ENCODE data around the gene ZNF546.
"Not testable (repeated sequence)": the region's sequence is repeated elsewhere in the genome, so short reads cannot be mapped to it uniquely, and the experiment has no call there.

Gene ZNF546

GRCh38 chr19:39996811-39997637 lies at the start of gene ZNF546:
Gene ZNF546 (plus strand): TSS chr19:39997060. CDS start chr19:39998327, 1,267 bp downstream.
- Histone ChIP-seq H3K4me1 (ENCODE audit: control insufficient read depth in 2 of 2, insufficient read depth in 2 of 2, low read length in 2 of 2) (peaks cover 13 to 14% of the 10 kb centered on the region in 2 donors), H3K36me3 (ENCODE audit: control insufficient read depth in 2 of 2, insufficient read depth in 2 of 2, low read length in 2 of 2) (no peaks in the 10 kb centered on the region), H3K9me3 (ENCODE audit: control insufficient read depth in 2 of 2, low read length in 2 of 2) (no peaks in the 10 kb centered on the region), H3K27ac (ENCODE audit: low read depth in 2 of 2, low read length in 2 of 2) (peak within 1 kb of the TSS; percentile 73 to 81), H3K27me3 (ENCODE audit: control insufficient read depth in 2 of 2, insufficient read depth in 2 of 2, low read length in 2 of 2) (no peaks in the 10 kb centered on the region), H3K9ac (ENCODE audit: low read depth in 1 of 2, low read length in 2 of 2) (peak within 1 kb of the TSS; percentile 78 to 83), H3K4me3 (ENCODE audit: low read length in 2 of 2) (peak within 1 kb of the TSS; percentile 87 to 89)

GRCh38 chr19:39949026-39949747 lies 47.7 kb upstream of the ZNF546 start:
- no peak overlapping the region for H3K27ac ChIP-seq (ENCODE audit: low read depth in 2 of 2, low read length in 2 of 2)
- peaks cover 21 to 23% of the 10 kb centered on the region in 2 donors for H3K4me1 ChIP-seq (ENCODE audit: control insufficient read depth in 2 of 2, insufficient read depth in 2 of 2, low read length in 2 of 2)
- H3K9ac ChIP-seq (ENCODE audit: low read depth in 1 of 2, low read length in 2 of 2): no peak overlapping the region
- H3K4me3 ChIP-seq (ENCODE audit: low read length in 2 of 2): no peak overlapping the region
- H3K9me3 ChIP-seq (ENCODE audit: control insufficient read depth in 2 of 2, low read length in 2 of 2): no peaks in the 10 kb centered on the region
- no peaks in the 10 kb centered on the region for H3K27me3 ChIP-seq (ENCODE audit: control insufficient read depth in 2 of 2, insufficient read depth in 2 of 2, low read length in 2 of 2)
- no peaks in the 10 kb centered on the region for H3K36me3 ChIP-seq (ENCODE audit: control insufficient read depth in 2 of 2, insufficient read depth in 2 of 2, low read length in 2 of 2)

GRCh38 chr19:39951065-39951650 lies 45.7 kb upstream of the ZNF546 start:
- peak overlapping the region in 1 of 2 donors; percentile 16 for H3K27ac ChIP-seq (ENCODE audit: low read depth in 2 of 2, low read length in 2 of 2)
- H3K27me3 ChIP-seq (ENCODE audit: control insufficient read depth in 2 of 2, insufficient read depth in 2 of 2, low read length in 2 of 2): no peaks in the 10 kb centered on the region
- H3K9ac ChIP-seq (ENCODE audit: low read depth in 1 of 2, low read length in 2 of 2): no peak overlapping the region
- H3K4me3 ChIP-seq (ENCODE audit: low read length in 2 of 2): no peak overlapping the region
- peaks cover 10% of the 10 kb centered on the region in 2 donors for H3K4me1 ChIP-seq (ENCODE audit: control insufficient read depth in 2 of 2, insufficient read depth in 2 of 2, low read length in 2 of 2)
- no peaks in the 10 kb centered on the region for H3K9me3 ChIP-seq (ENCODE audit: control insufficient read depth in 2 of 2, low read length in 2 of 2)
- H3K36me3 ChIP-seq (ENCODE audit: control insufficient read depth in 2 of 2, insufficient read depth in 2 of 2, low read length in 2 of 2): no peaks in the 10 kb centered on the region

- Histone ChIP-seq H3K9ac (ENCODE audit: low read depth in 1 of 2, low read length in 2 of 2) (no peak overlapping the region), H3K4me1 (ENCODE audit: control insufficient read depth in 2 of 2, insufficient read depth in 2 of 2, low read length in 2 of 2) (peaks cover 8 to 10% of the 10 kb centered on the region in 2 donors), H3K27me3 (ENCODE audit: control insufficient read depth in 2 of 2, insufficient read depth in 2 of 2, low read length in 2 of 2) (no peaks in the 10 kb centered on the region), H3K4me3 (ENCODE audit: low read length in 2 of 2) (no peak overlapping the region), H3K9me3 (ENCODE audit: control insufficient read depth in 2 of 2, low read length in 2 of 2) (no peaks in the 10 kb centered on the region), H3K36me3 (ENCODE audit: control insufficient read depth in 2 of 2, insufficient read depth in 2 of 2, low read length in 2 of 2) (no peaks in the 10 kb centered on the region), H3K27ac (ENCODE audit: low read depth in 2 of 2, low read length in 2 of 2) (no peak overlapping the region)
Observed at GRCh38 chr19:39951686-39952085, 45.2 kb upstream of the ZNF546 start.

- no peaks in the 10 kb centered on the region for H3K36me3 ChIP-seq (ENCODE audit: control insufficient read depth in 2 of 2, insufficient read depth in 2 of 2, low read length in 2 of 2)
- no peak overlapping the region for H3K27ac ChIP-seq (ENCODE audit: low read depth in 2 of 2, low read length in 2 of 2)
- no peaks in the 10 kb centered on the region for H3K27me3 ChIP-seq (ENCODE audit: control insufficient read depth in 2 of 2, insufficient read depth in 2 of 2, low read length in 2 of 2)
- H3K4me3 ChIP-seq (ENCODE audit: low read length in 2 of 2): no peak overlapping the region
- peaks cover 6 to 10% of the 10 kb centered on the region in 2 donors for H3K4me1 ChIP-seq (ENCODE audit: control insufficient read depth in 2 of 2, insufficient read depth in 2 of 2, low read length in 2 of 2)
- no peak overlapping the region for H3K9ac ChIP-seq (ENCODE audit: low read depth in 1 of 2, low read length in 2 of 2)
- H3K9me3 ChIP-seq (ENCODE audit: control insufficient read depth in 2 of 2, low read length in 2 of 2): no peaks in the 10 kb centered on the region
Observed at GRCh38 chr19:39953915-39954314, 42.9 kb upstream of the ZNF546 start.

- H3K4me3 ChIP-seq (ENCODE audit: low read length in 2 of 2); H3K27me3 ChIP-seq (ENCODE audit: control insufficient read depth in 2 of 2, insufficient read depth in 2 of 2, low read length in 2 of 2); H3K9me3 ChIP-seq (ENCODE audit: control insufficient read depth in 2 of 2, low read length in 2 of 2); H3K9ac ChIP-seq (ENCODE audit: low read depth in 1 of 2, low read length in 2 of 2); H3K27ac ChIP-seq (ENCODE audit: low read depth in 2 of 2, low read length in 2 of 2); H3K36me3 ChIP-seq (ENCODE audit: control insufficient read depth in 2 of 2, insufficient read depth in 2 of 2, low read length in 2 of 2); H3K4me1 ChIP-seq (ENCODE audit: control insufficient read depth in 2 of 2, insufficient read depth in 2 of 2, low read length in 2 of 2): not testable (repeated sequence)
Observed at GRCh38 chr19:39957886-39958285, 39.0 kb upstream of the ZNF546 start.

GRCh38 chr19:39958942-39959341 lies 37.9 kb upstream of the ZNF546 start:
- not testable (repeated sequence) for H3K4me3 ChIP-seq (ENCODE audit: low read length in 2 of 2); H3K9me3 ChIP-seq (ENCODE audit: control insufficient read depth in 2 of 2, low read length in 2 of 2); H3K4me1 ChIP-seq (ENCODE audit: control insufficient read depth in 2 of 2, insufficient read depth in 2 of 2, low read length in 2 of 2); H3K36me3 ChIP-seq (ENCODE audit: control insufficient read depth in 2 of 2, insufficient read depth in 2 of 2, low read length in 2 of 2); H3K27ac ChIP-seq (ENCODE audit: low read depth in 2 of 2, low read length in 2 of 2); H3K27me3 ChIP-seq (ENCODE audit: control insufficient read depth in 2 of 2, insufficient read depth in 2 of 2, low read length in 2 of 2); H3K9ac ChIP-seq (ENCODE audit: low read depth in 1 of 2, low read length in 2 of 2)

GRCh38 chr19:39959407-39959806 lies 37.5 kb upstream of the ZNF546 start:
- not testable (repeated sequence) for H3K27ac ChIP-seq (ENCODE audit: low read depth in 2 of 2, low read length in 2 of 2); H3K9me3 ChIP-seq (ENCODE audit: control insufficient read depth in 2 of 2, low read length in 2 of 2); H3K4me1 ChIP-seq (ENCODE audit: control insufficient read depth in 2 of 2, insufficient read depth in 2 of 2, low read length in 2 of 2); H3K36me3 ChIP-seq (ENCODE audit: control insufficient read depth in 2 of 2, insufficient read depth in 2 of 2, low read length in 2 of 2); H3K27me3 ChIP-seq (ENCODE audit: control insufficient read depth in 2 of 2, insufficient read depth in 2 of 2, low read length in 2 of 2); H3K4me3 ChIP-seq (ENCODE audit: low read length in 2 of 2); H3K9ac ChIP-seq (ENCODE audit: low read depth in 1 of 2, low read length in 2 of 2)

- Histone ChIP-seq H3K36me3 (ENCODE audit: control insufficient read depth in 2 of 2, insufficient read depth in 2 of 2, low read length in 2 of 2) (no peaks in the 10 kb centered on the region), H3K4me3 (ENCODE audit: low read length in 2 of 2) (no peak overlapping the region), H3K9me3 (ENCODE audit: control insufficient read depth in 2 of 2, low read length in 2 of 2) (no peaks in the 10 kb centered on the region), H3K27ac (ENCODE audit: low read depth in 2 of 2, low read length in 2 of 2) (no peak overlapping the region), H3K4me1 (ENCODE audit: control insufficient read depth in 2 of 2, insufficient read depth in 2 of 2, low read length in 2 of 2) (no peaks in the 10 kb centered on the region), H3K9ac (ENCODE audit: low read depth in 1 of 2, low read length in 2 of 2) (no peak overlapping the region), H3K27me3 (ENCODE audit: control insufficient read depth in 2 of 2, insufficient read depth in 2 of 2, low read length in 2 of 2) (no peaks in the 10 kb centered on the region)
Observed at GRCh38 chr19:39963898-39964297, 33.0 kb upstream of the ZNF546 start.

- peaks cover 0 to 15% of the 10 kb centered on the region in 2 donors for H3K4me1 ChIP-seq (ENCODE audit: control insufficient read depth in 2 of 2, insufficient read depth in 2 of 2, low read length in 2 of 2)
- H3K9ac ChIP-seq (ENCODE audit: low read depth in 1 of 2, low read length in 2 of 2): no peak overlapping the region
- no peaks in the 10 kb centered on the region for H3K9me3 ChIP-seq (ENCODE audit: control insufficient read depth in 2 of 2, low read length in 2 of 2)
Observed at GRCh38 chr19:39966617-39967016, 30.2 kb upstream of the ZNF546 start.

More at GRCh38 chr19:39966617-39967016, 30.2 kb upstream of the ZNF546 start:
- Histone ChIP-seq H3K4me3 (ENCODE audit: low read length in 2 of 2) (no peak overlapping the region), H3K27me3 (ENCODE audit: control insufficient read depth in 2 of 2, insufficient read depth in 2 of 2, low read length in 2 of 2) (no peaks in the 10 kb centered on the region), H3K36me3 (ENCODE audit: control insufficient read depth in 2 of 2, insufficient read depth in 2 of 2, low read length in 2 of 2) (no peaks in the 10 kb centered on the region), H3K27ac (ENCODE audit: low read depth in 2 of 2, low read length in 2 of 2) (no peak overlapping the region)
